Liver (tissue), 9 donors: ENCODE measurements around the gene JMJD1C. TPM values are rescaled to one million over a fixed set of nuclear protein-coding genes. Genes with fewer than 3 reads are reported as not detected.

Source experiments
- DNase-seq: peaks from one replicate; pipeline ENCODE4 v3.0.0-alpha.2; 2017; ENCODE audit warnings: low spot score
- H3K27ac ChIP-seq, 2 donors: one replicate each; pipeline ENCODE4 v1.7.0; 2013; ENCODE audit warnings: inconsistent platforms in 2 of 2, low read length in 2 of 2, control low read depth in 1 of 2, low read depth in 1 of 2, mild to moderate bottlenecking in 1 of 2
- H3K27me3 ChIP-seq, 4 donors: one replicate each; pipeline versions ENCODE4 v1.6.1 to v1.7.0; 2013; ENCODE audit warnings: low read length in 3 of 4, inconsistent platforms in 1 of 4, mild to moderate bottlenecking in 1 of 4, moderate library complexity in 1 of 4; ENCODE audit not compliant: control insufficient read depth in 4 of 4, insufficient read depth in 4 of 4
- H3K36me3 ChIP-seq, 4 donors: one replicate each; pipeline versions ENCODE4 v1.6.1 to v1.7.0; 2013; ENCODE audit warnings: low read length in 3 of 4, mild to moderate bottlenecking in 3 of 4, low read depth in 1 of 4, moderate library complexity in 1 of 4; ENCODE audit not compliant: control insufficient read depth in 4 of 4, insufficient read depth in 3 of 4
- H3K4me1 ChIP-seq, 4 donors: one replicate each; pipeline versions ENCODE4 v1.6.1 to v1.7.0; 2013; ENCODE audit warnings: low read length in 3 of 4, mild to moderate bottlenecking in 3 of 4, moderate library complexity in 1 of 4; ENCODE audit not compliant: control insufficient read depth in 4 of 4, insufficient read depth in 4 of 4
- H3K4me3 ChIP-seq, 3 donors: one replicate each; pipeline versions ENCODE4 v1.6.1 to v1.7.0; 2013; ENCODE audit warnings: low read length in 3 of 3, control low read depth in 1 of 3, low read depth in 1 of 3, mild to moderate bottlenecking in 1 of 3
- H3K9ac ChIP-seq, 2 donors: one replicate each; pipeline ENCODE4 v1.7.0; 2013; ENCODE audit warnings: low read length in 2 of 2, mild to moderate bottlenecking in 2 of 2, moderate library complexity in 2 of 2, control low read depth in 1 of 2, low read depth in 1 of 2
- H3K9me3 ChIP-seq, 4 donors: one replicate each; pipeline versions ENCODE4 v1.6.1 to v1.7.0; 2013; ENCODE audit warnings: low read length in 3 of 4; ENCODE audit not compliant: control insufficient read depth in 4 of 4
- CTCF ChIP-seq: fragments of 150-350 bp; IDR thresholded peaks from 2 replicates; pipeline ENCODE4 v1.5.1; 2017; ENCODE audit warnings: improper control_type of control experiment, low read depth, low read length; ENCODE audit not compliant: missing input control
- EGR1 ChIP-seq, 2 donors: IDR thresholded peaks; 2 replicates each; pipeline ENCODE4 v1.6.1; 2016 to 2018; ENCODE audit warnings: antibody characterized with exemption in 2 of 2, low read depth in 2 of 2
- FOXA1 ChIP-seq: IDR thresholded peaks from 2 replicates; pipeline ENCODE4 v1.6.1; 2016; ENCODE audit warnings: antibody characterized with exemption
- FOXA2 ChIP-seq: IDR thresholded peaks from 2 replicates; pipeline ENCODE4 v1.6.1; 2016; ENCODE audit warnings: antibody characterized with exemption
- GABPA ChIP-seq, 2 donors: IDR thresholded peaks in 1 of 2; conservative IDR thresholded peaks in 1 of 2; 2 replicates each; pipeline ENCODE4 v1.6.1; 2016; ENCODE audit warnings: antibody characterized with exemption in 2 of 2, mild to moderate bottlenecking in 1 of 2, moderate library complexity in 1 of 2
- HNF4A ChIP-seq, 2 donors: conservative IDR thresholded peaks; 2 replicates each; pipeline ENCODE4 v1.6.1; 2016; ENCODE audit warnings: antibody characterized with exemption in 2 of 2, mild to moderate bottlenecking in 2 of 2
- HNF4G ChIP-seq: IDR thresholded peaks from 2 replicates; pipeline ENCODE4 v1.6.1; 2016; ENCODE audit warnings: antibody characterized with exemption
- JUND ChIP-seq, 2 donors: IDR thresholded peaks; 2 replicates each; pipeline ENCODE4 v1.6.1; 2016; ENCODE audit warnings: antibody characterized with exemption in 2 of 2
- NR2F2 ChIP-seq: IDR thresholded peaks from 2 replicates; pipeline ENCODE4 v1.6.1; 2016; ENCODE audit warnings: antibody characterized with exemption
- RAD21 ChIP-seq, 2 donors: IDR thresholded peaks; 2 replicates each; pipeline ENCODE4 v1.6.1; 2016; ENCODE audit warnings: antibody characterized with exemption in 2 of 2, mild to moderate bottlenecking in 2 of 2
- REST ChIP-seq: IDR thresholded peaks from 2 replicates; pipeline ENCODE4 v1.6.1; 2016; ENCODE audit warnings: antibody characterized with exemption, mild to moderate bottlenecking
- RXRA ChIP-seq, 2 donors: IDR thresholded peaks; 2 replicates each; pipeline ENCODE4 v1.6.1; 2017 to 2018; ENCODE audit warnings: antibody characterized with exemption in 2 of 2, mild to moderate bottlenecking in 1 of 2
- SP1 ChIP-seq: IDR thresholded peaks from 2 replicates; pipeline ENCODE4 v1.6.1; 2018; ENCODE audit warnings: antibody characterized with exemption, mild to moderate bottlenecking
- TAF1 ChIP-seq: conservative IDR thresholded peaks from 2 replicates; pipeline ENCODE4 v1.6.1; 2016; ENCODE audit warnings: antibody characterized with exemption, mild to moderate bottlenecking
- YY1 ChIP-seq: IDR thresholded peaks from 2 replicates; pipeline ENCODE4 v1.6.1; 2016; ENCODE audit warnings: antibody characterized with exemption, mild to moderate bottlenecking
- WGBS: extraction: QIAGEN DNeasy Blood & Tissue Kit; methylation state at CpG from one replicate; pipeline ENCODE4 v1.1.7; 2013; 5-methylcytosine and 5-hydroxymethylcytosine counted together
- polyA plus RNA-seq, 2 donors: library from polyadenylated mRNA; stranded (reverse) in 1 of 2; unstranded in 1 of 2; fragments of 200-250 nt in 1 of 2; fragments of >200 nt in 1 of 2; fragmentation: Nextera tagmentation in 1 of 2; extraction: Ambion mirVana in 1 of 2; gene quantifications; one replicate each; pipeline versions ENCODE4 v1.2.1 to v1.2.3, GENCODE V29; 2013 to 2015
- total RNA-seq, 2 donors: library from RNA; depleted of rRNA; stranded (reverse); fragments of >200 nt; gene quantifications; one replicate each; pipeline ENCODE4 v1.2.3, GENCODE V29; 2014
- TF ChIP-seq, protein P1 (sequence below): IDR thresholded peaks from 2 replicates; pipeline ENCODE4 v1.6.1; 2016; ENCODE audit warnings: antibody characterized with exemption
- TF ChIP-seq, protein P2 (sequence below): IDR thresholded peaks from 2 replicates; pipeline ENCODE4 v1.6.1; 2016; ENCODE audit warnings: antibody characterized with exemption
- TF ChIP-seq, protein P3 (sequence below): IDR thresholded peaks from 2 replicates; pipeline ENCODE4 v1.6.1; 2016; ENCODE audit warnings: antibody characterized with exemption
- donor health status: healthy.
- donor health status: healthy.
- donor health status: healthy.
- donor health status: healthy.
- donor health status: healthy.

JMJD1C gene
- total and polyA plus RNA-seq, 4 donors: 11.0 to 93.1 (median 56.0) TPM

- no peaks in the 10 kb centered on the region for H3K36me3 ChIP-seq
- DNase-seq: no peak
- H3K9me3 ChIP-seq: no peaks in the 10 kb centered on the region
- H3K27ac ChIP-seq: no peak overlapping the region
- peaks cover 0 to 2% (median 0%) of the 10 kb centered on the region in 4 donors for H3K4me1 ChIP-seq
- WGBS: 81% methylated on average over 2 of the region's 2 CpGs
- TF ChIP-seq RXRA (IDR thresholded peaks at IDR 0.05): no peak
- no peak for TF ChIP-seq HNF4A (conservative IDR thresholded peaks at IDR 0.05)
- TF ChIP-seq FOXA1: no peak
- TF ChIP-seq YY1: no peak
- TF ChIP-seq NR2F2: no peak
- TF ChIP-seq REST: no peak
- TF ChIP-seq GABPA (IDR thresholded peaks at IDR 0.05 in 1 of 2, conservative IDR thresholded peaks at IDR 0.05 in 1 of 2): no peak
- TF ChIP-seq, protein P1, sequence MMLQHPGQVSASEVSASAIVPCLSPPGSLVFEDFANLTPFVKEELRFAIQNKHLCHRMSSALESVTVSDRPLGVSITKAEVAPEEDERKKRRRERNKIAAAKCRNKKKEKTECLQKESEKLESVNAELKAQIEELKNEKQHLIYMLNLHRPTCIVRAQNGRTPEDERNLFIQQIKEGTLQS: no peak
- no peak for TF ChIP-seq SP1
- H3K4me3 ChIP-seq: no peak overlapping the region
- no peak overlapping the region for H3K9ac ChIP-seq
- H3K27me3 ChIP-seq: no peaks in the 10 kb centered on the region
Measured at GRCh38 chr10:63375859-63376258, 89.9 kb downstream of the JMJD1C start.

GRCh38 chr10:63375458-63375857, 90.3 kb downstream of the JMJD1C start:
- H3K4me1 ChIP-seq: peaks cover 0 to 2% (median 0%) of the 10 kb centered on the region in 4 donors
- H3K9ac ChIP-seq: no peak overlapping the region
- TF ChIP-seq SP1 (no peak), NR2F2 (no peak), FOXA1 (no peak), TAF1 (no peak), CTCF (no peak)
- TF ChIP-seq, protein P1: no peak
- 90% methylated on average over 5 of the region's 5 CpGs for WGBS
- H3K27ac ChIP-seq: no peak overlapping the region
- H3K27me3 ChIP-seq: no peaks in the 10 kb centered on the region
- no peaks in the 10 kb centered on the region for H3K9me3 ChIP-seq
- DNase-seq: no peak
- H3K36me3 ChIP-seq: no peaks in the 10 kb centered on the region
- H3K4me3 ChIP-seq: no peak overlapping the region

DNA sequence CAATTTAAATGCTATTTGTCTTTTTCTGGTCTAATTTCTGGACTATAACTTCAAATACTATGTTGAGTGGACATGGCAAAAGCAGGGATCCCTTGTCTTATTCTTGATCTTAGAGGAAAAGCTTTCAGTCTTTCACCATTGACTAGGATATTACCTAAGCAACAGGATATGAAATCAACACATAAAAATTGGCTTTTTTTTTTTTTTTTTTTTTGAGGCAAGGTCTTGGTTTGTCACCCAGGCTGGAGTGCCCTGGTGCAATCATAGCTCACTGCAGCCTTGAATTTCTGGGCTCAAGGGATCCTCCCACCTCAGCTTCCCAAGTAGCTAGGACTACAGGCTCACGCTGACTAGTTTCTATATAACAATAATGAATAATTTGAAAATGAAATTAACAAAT, 90.8 kb downstream of the JMJD1C start:
- H3K4me1 ChIP-seq: peaks cover 0 to 2% (median 0%) of the 10 kb centered on the region in 4 donors
- H3K9ac ChIP-seq: no peak overlapping the region
- H3K36me3 ChIP-seq: no peaks in the 10 kb centered on the region
- DNase-seq: no peak
- no peak overlapping the region for H3K4me3 ChIP-seq
- H3K9me3 ChIP-seq: no peaks in the 10 kb centered on the region
- H3K27me3 ChIP-seq: no peaks in the 10 kb centered on the region
- no peak overlapping the region for H3K27ac ChIP-seq
- 98% methylated on average over 1 of the region's 1 CpG for WGBS
- TF ChIP-seq NR2F2: no peak
- TF ChIP-seq EGR1 (IDR thresholded peaks at IDR 0.05; ENCODE audit: low read depth in 2 of 2): no peak
- no peak for TF ChIP-seq RXRA (IDR thresholded peaks at IDR 0.05)
- no peak for TF ChIP-seq SP1
- TF ChIP-seq, protein P2, sequence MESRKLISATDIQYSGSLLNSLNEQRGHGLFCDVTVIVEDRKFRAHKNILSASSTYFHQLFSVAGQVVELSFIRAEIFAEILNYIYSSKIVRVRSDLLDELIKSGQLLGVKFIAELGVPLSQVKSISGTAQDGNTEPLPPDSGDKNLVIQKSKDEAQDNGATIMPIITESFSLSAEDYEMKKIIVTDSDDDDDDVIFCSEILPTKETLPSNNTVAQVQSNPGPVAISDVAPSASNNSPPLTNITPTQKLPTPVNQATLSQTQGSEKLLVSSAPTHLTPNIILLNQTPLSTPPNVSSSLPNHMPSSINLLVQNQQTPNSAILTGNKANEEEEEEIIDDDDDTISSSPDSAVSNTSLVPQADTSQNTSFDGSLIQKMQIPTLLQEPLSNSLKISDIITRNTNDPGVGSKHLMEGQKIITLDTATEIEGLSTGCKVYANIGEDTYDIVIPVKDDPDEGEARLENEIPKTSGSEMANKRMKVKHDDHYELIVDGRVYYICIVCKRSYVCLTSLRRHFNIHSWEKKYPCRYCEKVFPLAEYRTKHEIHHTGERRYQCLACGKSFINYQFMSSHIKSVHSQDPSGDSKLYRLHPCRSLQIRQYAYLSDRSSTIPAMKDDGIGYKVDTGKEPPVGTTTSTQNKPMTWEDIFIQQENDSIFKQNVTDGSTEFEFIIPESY: no peak
- TF ChIP-seq JUND (IDR thresholded peaks at IDR 0.05): no peak
- no peak for TF ChIP-seq RAD21 (IDR thresholded peaks at IDR 0.05)
- no peak for TF ChIP-seq CTCF
- TF ChIP-seq, protein P3, sequence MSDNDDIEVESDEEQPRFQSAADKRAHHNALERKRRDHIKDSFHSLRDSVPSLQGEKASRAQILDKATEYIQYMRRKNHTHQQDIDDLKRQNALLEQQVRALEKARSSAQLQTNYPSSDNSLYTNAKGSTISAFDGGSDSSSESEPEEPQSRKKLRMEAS: no peak
- TF ChIP-seq TAF1: no peak
- no peak for TF ChIP-seq FOXA1
- TF ChIP-seq HNF4A (conservative IDR thresholded peaks at IDR 0.05): no peak
- no peak for TF ChIP-seq HNF4G
- TF ChIP-seq YY1: no peak
- TF ChIP-seq FOXA2: no peak
